GM21825 (cell line): ENCODE data around the gene LIMA1.
"Not testable (repeated sequence)": the region's sequence is repeated elsewhere in the genome, so short reads cannot be mapped to it uniquely, and the experiment has no call there.

Experiments used
- ATAC-seq: cut with Tn5 transposase; IDR thresholded peaks from one replicate; pipeline ENCODE4 v1.9.1; 2021; ENCODE audit warnings: mild to moderate bottlenecking, moderate library complexity; ENCODE audit not compliant: unreplicated experiment

LIMA1 gene

GRCh38 chr12:50188875-50189575, 94.3 kb downstream of the LIMA1 start:
- ATAC-seq = no peak

GRCh38 chr12:50188241-50188781, 95.0 kb downstream of the LIMA1 start:
- ATAC-seq = no peak

GRCh38 chr12:50187084-50187900, 96.0 kb downstream of the LIMA1 start:
- ATAC-seq = peak; percentile 53

DNA sequence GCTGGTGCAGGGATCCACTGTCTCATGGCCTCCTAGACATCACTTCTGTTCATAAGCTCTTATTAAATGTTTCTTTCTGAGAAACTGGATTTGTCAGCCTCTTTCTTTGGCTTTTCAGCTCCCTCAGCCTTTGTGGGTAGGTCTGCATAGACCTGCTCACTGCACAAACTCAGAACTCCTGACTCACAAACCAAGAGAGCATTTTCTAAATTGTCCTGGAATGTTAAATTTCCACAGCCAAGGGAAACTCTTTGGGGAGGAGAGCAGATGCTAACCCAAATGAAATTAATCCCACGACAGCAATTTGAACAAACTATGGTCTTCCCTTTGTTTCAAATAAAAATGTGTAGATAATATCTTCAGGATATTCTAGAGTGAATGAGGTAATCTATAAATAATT, 96.6 kb downstream of the LIMA1 start:
- no peak for ATAC-seq

DNA sequence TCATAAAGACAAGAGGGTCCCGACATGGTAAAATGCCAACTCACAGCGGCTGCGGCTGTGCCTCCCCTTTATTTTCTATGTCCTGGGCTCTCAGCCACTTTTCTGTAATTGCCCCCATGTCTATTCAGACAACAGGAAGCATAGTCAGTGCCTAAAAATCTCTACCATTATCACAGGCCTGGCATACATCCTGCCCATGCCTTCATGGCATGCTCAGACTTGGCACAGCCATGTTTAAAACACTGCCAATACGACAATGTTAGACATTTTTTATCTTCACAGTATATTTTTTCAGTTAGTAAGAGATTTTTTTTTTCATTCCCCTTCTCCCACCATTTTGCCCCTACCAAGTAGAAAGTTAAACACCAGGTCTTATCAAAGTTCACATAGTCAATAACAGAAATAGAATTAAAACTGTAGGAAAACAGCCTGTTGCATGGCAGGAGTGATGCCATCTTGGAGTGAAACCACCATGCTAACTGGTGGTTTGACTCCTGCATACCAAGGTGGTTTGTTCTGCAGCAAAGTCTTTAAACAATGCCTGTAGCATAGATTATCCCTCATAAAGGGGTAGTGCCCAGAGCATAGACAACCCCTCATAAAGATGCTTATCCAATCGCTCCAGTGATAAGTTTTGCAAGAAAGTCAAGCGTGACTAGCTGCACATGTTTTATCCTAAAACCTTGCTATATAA, 97.2 kb downstream of the LIMA1 start:
- ATAC-seq = no peak

- no peak for ATAC-seq
Observed at GRCh38 chr12:50185301-50185895, 97.9 kb downstream of the LIMA1 start.

- ATAC-seq = no peak
Observed at GRCh38 chr12:50184261-50184660, 99.1 kb downstream of the LIMA1 start.

DNA sequence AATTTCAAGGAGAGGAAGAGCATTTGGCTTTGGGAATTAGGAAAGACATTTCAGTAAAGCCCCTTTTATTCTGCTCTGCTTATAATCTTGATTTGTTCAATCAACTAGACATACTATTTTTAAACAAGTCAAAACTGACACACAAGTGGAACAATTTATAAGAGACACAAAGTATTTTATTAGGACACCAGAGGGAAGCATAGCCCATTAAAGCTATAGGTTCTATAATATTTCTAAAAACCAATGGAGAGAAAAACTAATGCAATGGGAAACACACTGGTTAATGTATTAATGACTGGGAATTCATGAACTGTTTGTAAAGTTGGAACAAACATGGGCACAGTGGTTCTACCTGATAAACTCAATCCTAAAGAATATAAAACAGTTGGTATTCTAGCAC, 100.9 kb downstream of the LIMA1 start:
- no peak for ATAC-seq

- no peak for ATAC-seq
Observed at GRCh38 chr12:50181691-50182090, 101.6 kb downstream of the LIMA1 start.

DNA sequence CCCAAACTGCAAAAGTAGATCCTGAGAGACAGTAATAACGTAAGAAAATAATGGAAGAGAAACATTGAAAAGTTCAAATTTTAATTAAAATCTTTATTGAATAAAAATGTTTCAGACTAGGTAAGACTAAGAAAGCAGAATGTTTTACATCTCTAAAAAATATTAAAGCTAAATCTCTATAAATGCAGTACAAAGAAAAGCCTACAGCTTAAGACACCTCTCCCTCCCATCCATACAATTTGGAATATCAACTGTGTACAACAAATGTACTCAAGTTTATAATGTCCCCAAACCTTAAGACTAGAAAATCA, 107.6 kb downstream of the LIMA1 start:
- no peak for ATAC-seq

GRCh38 chr12:50174971-50175715, 108.2 kb downstream of the LIMA1 start:
- no peak for ATAC-seq

DNA sequence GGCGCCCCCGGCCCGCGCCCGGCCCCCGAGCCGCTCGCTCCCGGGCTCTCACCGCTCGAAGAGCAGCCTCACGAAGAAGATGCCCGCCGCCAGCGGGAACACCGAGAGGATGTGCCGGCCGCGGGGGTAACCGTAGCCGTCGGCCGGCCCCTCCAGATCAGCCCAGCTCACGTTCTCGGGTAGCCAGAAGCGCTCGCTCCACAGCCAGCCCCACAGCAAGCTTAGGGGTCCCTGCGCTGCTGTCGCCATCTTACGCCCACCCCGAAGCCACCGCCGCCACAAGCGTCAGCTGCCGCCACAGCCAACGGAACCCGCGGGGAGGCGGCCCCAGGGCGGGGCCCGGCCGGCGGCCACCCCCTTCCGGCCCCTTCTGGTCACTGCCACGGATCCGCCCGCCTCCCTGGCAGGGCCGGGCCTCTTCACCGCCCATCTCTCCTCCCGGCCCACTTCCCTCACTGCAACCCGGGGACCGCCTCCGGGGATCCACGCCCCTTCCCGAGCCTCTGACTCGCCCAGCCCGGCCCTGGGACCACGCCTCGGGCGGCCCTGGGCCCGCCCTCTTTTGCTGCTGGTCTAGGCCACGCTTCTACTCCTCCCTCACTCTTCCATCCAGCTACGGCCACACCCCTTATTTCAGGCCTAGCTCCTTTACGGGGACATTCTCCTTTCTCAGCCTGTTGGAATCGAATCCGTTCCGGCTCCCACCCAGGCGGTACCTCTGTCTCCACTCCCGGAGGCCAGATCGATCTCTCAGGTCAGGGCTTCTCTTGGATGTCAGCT, 116.1 kb downstream of the LIMA1 start, which contains the start of gene CERS5:
TSS of gene CERS5 (minus strand) at position 321 of the 780 bp plus-strand sequence. CDS start at position 249, 72 bp downstream.
- ATAC-seq = peak; percentile 97

- peak; percentile 40 for ATAC-seq
Observed at GRCh38 chr12:50166799-50167048, 116.6 kb downstream of the LIMA1 start.

DNA sequence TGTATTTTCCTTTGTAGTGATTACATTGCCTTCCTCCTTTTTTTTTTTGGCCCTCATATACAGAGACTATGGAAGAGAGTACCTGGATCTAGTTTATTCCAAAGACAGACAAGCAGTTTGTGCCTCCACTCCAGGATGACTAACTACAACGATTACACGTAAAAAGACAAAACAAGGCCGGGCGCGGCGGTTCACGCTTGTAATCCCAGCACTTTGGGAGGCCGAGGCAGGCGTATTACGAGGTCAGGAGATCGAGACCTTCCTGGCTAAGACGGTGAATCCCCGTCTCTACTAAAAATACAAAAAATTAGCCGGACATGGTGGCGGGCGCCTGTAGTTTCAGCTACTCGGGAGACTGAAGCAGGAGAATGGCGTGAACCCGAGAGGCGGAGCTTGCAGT, 118.4 kb downstream of the LIMA1 start:
- ATAC-seq = no peak

GRCh38 chr12:50162230-50162629, 121.1 kb downstream of the LIMA1 start:
- ATAC-seq = no peak

DNA sequence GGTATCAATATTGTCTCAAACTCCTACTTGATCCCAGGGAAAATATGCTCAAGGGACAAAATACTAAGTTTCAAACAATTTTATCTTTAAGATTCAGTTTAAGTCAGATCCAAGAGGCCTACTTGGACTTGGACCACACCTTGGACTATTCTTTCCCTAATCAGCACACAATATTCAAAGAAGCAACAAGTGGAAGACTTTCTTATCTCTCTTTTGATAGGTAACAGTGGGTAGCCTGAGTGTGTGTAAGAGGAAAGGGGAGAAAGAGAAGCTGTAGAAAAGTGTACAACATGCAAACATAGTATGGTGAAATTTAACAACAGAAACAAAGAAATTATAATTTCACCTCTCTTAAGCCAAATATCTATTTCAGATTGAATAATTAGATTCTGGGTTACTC, 122.7 kb downstream of the LIMA1 start:
- no peak for ATAC-seq

DNA sequence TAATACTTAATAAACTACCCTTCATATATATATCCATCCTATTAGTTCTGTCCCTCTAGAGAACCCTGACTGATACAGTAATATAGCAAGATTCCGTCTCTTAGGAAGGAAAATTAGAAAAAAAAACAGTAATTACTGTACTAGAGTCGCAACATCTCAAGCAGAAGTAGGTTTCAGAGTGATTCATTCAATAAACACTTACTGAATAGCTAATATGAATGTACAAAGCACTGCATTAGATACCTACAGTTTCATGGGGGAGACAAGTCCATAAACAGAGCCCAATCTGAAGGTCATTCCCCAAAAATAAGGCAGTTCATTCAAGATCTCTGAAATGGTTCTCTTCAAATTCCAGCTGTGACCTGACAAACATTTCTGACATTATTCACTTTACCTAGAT, 126.1 kb downstream of the LIMA1 start:
- ATAC-seq = no peak

- no peak for ATAC-seq
Observed at GRCh38 chr12:50156641-50157040, 126.7 kb downstream of the LIMA1 start.

GRCh38 chr12:50154947-50155346, 128.4 kb downstream of the LIMA1 start:
- not testable (repeated sequence) for ATAC-seq
